Urothelium cell line (cell line): Measurements from ENCODE around the gene CYLD.

Experiments
- DNase-seq: peaks from one replicate; pipeline ENCODE4 v3.0.0; 2011; ENCODE audit warnings: low spot score, mixed read lengths
- FAIRE-seq: peaks from 2 replicates; lab custom pipeline; 2011; peaks lifted over from hg19 to GRCh38; lab: Jason Lieb, UNC

Gene CYLD

GRCh38 chr16:50711040-50711439 is 30.8 kb upstream of the CYLD start:
- no peak for FAIRE-seq

DNA sequence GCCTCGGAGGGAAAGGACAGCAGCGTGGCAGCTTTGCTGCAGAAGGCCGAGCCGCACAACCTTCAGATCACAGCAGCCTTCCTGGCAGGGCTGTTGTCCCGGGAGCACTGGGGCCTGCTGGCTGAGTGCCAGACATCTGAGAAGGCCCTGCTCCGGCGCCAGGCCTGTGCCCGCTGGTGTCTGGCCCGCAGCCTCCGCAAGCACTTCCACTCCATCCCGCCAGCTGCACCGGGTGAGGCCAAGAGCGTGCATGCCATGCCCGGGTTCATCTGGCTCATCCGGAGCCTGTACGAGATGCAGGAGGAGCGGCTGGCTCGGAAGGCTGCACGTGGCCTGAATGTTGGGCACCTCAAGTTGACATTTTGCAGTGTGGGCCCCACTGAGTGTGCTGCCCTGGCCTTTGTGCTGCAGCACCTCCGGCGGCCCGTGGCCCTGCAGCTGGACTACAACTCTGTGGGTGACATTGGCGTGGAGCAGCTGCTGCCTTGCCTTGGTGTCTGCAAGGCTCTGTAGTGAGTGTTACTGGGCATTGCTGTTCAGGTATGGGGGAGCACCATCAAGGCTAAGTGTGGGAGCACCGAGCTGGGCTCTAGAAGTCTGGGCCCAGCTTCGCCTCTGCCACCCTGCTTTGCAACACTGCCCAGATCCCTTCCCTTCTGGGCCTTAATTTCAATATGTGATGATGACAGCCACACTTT is 29.9 kb upstream of the CYLD start:
- DNase-seq (no peak), FAIRE-seq (no peak)

More at GRCh38 chr16:50711040-50711439, 30.8 kb upstream of the CYLD start:
- DNase-seq = no peak

- FAIRE-seq (no peak), DNase-seq (no peak)
These were observed 29.4 kb upstream of the CYLD start for GRCh38 chr16:50712560-50712898.

DNA sequence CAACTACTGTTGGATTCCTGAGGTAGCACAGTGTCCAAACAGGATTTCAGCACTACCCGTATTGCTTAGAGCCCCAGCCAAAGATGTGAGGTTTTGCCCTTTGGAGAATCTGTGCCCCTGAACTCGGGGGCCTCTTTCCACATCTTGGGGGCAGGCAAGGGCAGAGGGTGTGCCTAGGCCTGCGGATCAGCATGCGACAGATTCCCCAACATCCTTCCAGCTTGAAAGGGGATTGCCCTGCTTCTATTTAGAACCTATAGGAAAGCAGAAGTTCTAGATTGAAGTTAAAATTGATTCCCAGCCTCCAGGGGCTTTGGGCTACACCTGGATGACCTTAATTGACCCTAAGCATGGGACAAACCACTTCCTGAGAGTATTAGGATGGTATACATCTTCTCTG is 28.9 kb upstream of the CYLD start:
- DNase-seq = no peak
- FAIRE-seq = no peak

GRCh38 chr16:50717091-50717490 is 24.8 kb upstream of the CYLD start:
- DNase-seq (no peak), FAIRE-seq (no peak)

DNA sequence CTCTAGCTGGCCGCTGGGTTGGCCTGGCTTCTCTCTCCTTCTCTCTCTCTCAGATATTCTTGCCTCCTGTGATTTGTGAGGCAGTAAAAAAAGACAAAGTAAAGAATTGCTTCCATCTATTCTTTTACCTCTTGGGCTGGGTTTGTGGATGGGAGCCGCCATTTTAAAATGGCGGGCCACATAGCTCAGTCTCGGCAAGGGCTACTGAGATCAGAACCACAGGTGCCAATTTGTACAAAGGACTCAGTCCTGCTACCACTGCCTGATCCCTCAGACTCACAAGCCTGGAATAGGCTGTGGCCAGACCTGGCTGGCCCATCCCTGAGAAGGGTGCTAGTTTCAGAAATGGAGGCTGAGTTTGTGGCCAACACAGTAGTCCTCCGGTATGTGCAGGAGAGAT is 24.4 kb upstream of the CYLD start:
- no peak for FAIRE-seq
- DNase-seq = no peak

GRCh38 chr16:50718061-50718760 is 23.7 kb upstream of the CYLD start:
- DNase-seq = no peak
- FAIRE-seq = no peak

DNA sequence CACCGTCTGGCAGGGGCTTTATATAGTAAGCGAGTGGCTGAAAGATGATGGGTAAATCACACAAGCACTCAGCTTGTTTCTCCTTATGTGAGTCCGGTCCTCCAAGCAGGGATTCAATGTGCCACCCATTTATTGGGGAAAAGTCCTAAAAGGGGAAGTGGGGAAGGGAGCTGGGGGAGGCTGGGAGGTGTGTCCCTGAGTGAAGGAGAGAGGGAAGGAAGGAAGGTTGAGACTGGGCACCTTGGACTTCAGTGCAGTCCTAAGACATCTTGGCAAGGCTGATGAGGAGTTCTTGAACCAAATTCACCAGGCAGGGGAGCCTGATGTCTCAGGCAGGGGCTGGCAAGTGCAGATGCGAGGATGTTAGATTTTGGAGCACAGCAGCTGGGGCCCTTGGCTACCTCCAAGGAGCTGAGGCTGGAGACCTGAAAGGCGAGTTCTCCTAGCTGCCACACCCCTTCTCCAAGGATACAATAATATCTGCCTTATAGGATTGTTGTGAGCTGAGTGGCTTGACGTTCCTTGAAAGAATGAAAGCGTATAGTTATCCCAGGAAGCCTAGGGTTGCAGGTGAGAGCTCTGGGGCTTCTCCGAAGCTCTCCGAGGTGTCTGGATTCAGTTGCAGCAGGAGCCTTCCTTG is 23.0 kb upstream of the CYLD start:
- FAIRE-seq (no peak), DNase-seq (no peak)

DNA sequence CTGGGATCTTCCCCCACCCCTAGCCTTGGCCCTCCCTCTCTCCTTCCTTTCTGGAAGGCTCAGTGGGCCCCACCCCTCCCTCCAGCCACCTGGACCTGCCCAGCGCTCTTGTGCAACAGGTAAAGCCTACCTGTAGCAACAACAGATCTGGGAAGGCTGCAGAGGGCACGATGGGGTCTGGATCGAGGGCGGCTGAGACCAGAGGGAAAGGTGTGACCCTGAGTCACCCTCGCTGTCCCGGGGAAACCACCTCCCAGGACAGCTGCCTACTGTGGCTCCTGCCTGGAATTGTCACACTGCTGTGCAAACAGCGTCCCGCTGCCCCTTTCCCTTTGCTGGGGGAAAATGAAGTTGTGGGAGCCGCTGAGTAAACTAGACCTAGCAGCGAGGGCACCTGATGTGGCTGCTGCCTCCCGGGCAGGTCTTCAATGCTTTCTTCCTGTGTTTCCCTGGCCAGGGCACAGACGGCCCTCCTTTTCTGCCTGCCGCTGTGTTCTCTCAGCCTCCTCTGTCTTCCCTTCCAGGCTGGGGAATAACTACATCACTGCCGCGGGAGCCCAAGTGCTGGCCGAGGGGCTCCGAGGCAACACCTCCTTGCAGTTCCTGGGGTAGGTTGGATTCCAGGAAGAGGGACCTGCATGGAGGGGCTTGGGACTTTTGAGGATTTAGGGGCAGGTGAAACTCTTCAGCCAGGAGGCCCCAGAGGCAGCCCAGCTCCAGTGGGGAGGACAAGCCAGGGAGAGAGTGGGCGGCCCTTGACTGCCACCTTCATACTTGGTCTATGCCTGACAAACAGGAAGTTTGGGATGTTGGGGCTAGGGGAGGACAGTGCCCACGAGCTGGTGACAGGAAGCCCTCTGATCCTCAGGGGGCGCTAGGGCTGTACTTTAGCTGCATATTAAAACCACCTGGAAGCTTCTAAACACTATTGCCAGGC is 22.2 kb upstream of the CYLD start:
- no peak for DNase-seq

GRCh38 chr16:50721549-50722404 is 20.1 kb upstream of the CYLD start:
- FAIRE-seq = no peak
- DNase-seq = no peak

More for the DNA sequence above, 22.2 kb upstream of the CYLD start:
- no peak for FAIRE-seq

DNA sequence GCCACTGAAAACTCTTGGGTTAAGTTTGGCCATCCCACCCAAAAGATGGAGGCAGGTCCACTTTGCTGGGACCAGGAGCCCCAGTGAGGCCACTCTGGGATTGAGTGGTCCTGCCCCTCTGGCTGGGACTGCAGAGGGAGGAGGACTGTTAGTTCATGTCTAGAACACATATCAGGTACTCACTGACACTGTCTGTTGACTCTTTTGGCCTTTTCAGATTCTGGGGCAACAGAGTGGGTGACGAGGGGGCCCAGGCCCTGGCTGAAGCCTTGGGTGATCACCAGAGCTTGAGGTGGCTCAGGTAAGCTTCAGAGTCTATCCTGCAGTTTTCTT is 19.5 kb upstream of the CYLD start:
- FAIRE-seq (no peak), DNase-seq (no peak)

- no peak for FAIRE-seq
These were observed 18.9 kb upstream of the CYLD start for GRCh38 chr16:50722960-50723359.

DNA sequence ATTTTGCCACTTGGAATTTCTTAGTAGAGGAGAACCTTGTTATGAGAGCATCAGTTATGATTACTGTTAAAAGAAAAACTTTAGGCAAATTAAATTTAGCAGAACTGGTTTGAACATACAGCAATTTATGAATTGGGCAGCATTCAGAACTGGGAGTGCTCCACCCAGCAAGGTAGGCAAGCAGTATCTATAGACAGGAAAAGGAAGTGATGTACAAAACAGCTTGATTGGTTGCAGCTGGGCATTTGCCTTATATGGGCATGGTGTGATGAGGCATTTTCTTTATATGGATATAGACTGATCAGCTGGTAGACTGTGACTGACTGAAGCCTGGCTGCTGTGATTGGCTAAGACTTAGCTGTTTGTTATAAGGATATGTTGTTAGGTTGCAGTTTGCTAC is 17.6 kb upstream of the CYLD start:
- FAIRE-seq = no peak
- no peak for DNase-seq

More at GRCh38 chr16:50722960-50723359, 18.9 kb upstream of the CYLD start:
- DNase-seq = no peak

GRCh38 chr16:50731130-50731988 is 10.5 kb upstream of the CYLD start:
- FAIRE-seq = no peak
- no peak for DNase-seq

- DNase-seq (no peak), FAIRE-seq (no peak)
These were observed 9.7 kb upstream of the CYLD start for GRCh38 chr16:50731989-50732832.

- no peak for FAIRE-seq
These were observed 8.4 kb upstream of the CYLD start for GRCh38 chr16:50733468-50733867.

DNA sequence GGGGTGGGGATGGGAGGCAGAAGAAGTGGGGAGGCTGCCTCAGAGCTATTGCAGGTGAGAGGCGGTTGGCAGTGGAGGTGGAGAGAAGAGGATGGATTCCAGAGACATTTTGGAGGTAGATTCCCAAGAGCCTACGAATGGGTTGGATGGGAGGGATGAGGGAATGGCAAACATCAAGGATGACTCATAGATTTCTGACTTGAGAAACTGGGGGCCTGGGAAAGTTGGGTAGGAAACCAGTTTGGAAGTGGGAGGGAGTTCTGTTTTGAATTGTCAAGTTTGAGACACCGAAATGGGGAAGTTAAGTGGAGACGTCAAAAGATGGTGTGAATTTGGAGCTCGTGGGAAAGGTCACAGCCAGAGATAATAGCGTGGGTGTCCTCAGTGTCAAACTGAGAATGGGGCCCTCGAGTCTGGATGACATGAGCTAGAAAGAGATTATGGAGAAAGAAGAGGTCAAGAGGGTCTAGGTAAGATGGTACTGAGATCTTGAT is 6.2 kb upstream of the CYLD start:
- DNase-seq = no peak
- no peak for FAIRE-seq

More at GRCh38 chr16:50733468-50733867, 8.4 kb upstream of the CYLD start:
- DNase-seq = no peak

GRCh38 chr16:50736448-50736847 is 5.4 kb upstream of the CYLD start:
- DNase-seq (no peak), FAIRE-seq (no peak)
